H9 (cell line): Measurements from ENCODE around the gene FBLN7. TPM values are rescaled to one million over a fixed set of nuclear protein-coding genes. Genes with fewer than 3 reads are reported as not detected.

ENCODE experiments used
- DNase-seq: peaks from one replicate; pipeline ENCODE4 v3.0.0-alpha.2; 2017
- H2AFZ ChIP-seq: one replicate; pipeline ENCODE4 v1.6.1; 2013; ENCODE audit warnings: mild to moderate bottlenecking, low read length, control low read depth, moderate library complexity
- H2AK5ac ChIP-seq: 2 replicates; pipeline ENCODE4 v1.6.1; 2013; ENCODE audit warnings: low read length, control low read depth, mixed read lengths; ENCODE audit not compliant: insufficient read length
- H2BK120ac ChIP-seq: one replicate; pipeline ENCODE4 v1.6.1; 2013; ENCODE audit warnings: low read depth, mild to moderate bottlenecking, low read length, control low read depth, inconsistent platforms; ENCODE audit not compliant: poor library complexity, severe bottlenecking
- H2BK12ac ChIP-seq: 2 replicates; pipeline ENCODE4 v1.6.1; 2013; ENCODE audit warnings: low read length, control low read depth, mixed read lengths, low read depth; ENCODE audit not compliant: insufficient read length
- H2BK15ac ChIP-seq: 2 replicates; pipeline ENCODE4 v1.6.1; 2013; ENCODE audit warnings: low read depth, low read length, control low read depth
- H2BK20ac ChIP-seq: one replicate; pipeline ENCODE4 v1.6.1; 2013; ENCODE audit warnings: low read depth, mild to moderate bottlenecking, low read length, control low read depth, inconsistent platforms; ENCODE audit not compliant: poor library complexity, severe bottlenecking
- H2BK5ac ChIP-seq: 2 replicates; pipeline ENCODE4 v1.6.1; 2013; ENCODE audit warnings: low read length, control low read depth, mixed read lengths; ENCODE audit not compliant: insufficient read length
- H3K14ac ChIP-seq: 2 replicates; pipeline ENCODE4 v1.6.1; 2013; ENCODE audit warnings: low read length, control low read depth; ENCODE audit not compliant: insufficient read depth
- H3K18ac ChIP-seq: 2 replicates; pipeline ENCODE4 v1.6.1; 2013; ENCODE audit warnings: low read depth, mild to moderate bottlenecking, mixed read lengths, low read length, control low read depth; ENCODE audit not compliant: insufficient read length
- H3K23ac ChIP-seq: 2 replicates; pipeline ENCODE4 v1.6.1; 2013; ENCODE audit warnings: low read length, control low read depth, mixed read lengths, low read depth; ENCODE audit not compliant: insufficient read length
- H3K23me2 ChIP-seq: 2 replicates; pipeline ENCODE4 v1.6.1; 2013; ENCODE audit warnings: low read depth, mild to moderate bottlenecking, mixed read lengths, low read length, control low read depth; ENCODE audit not compliant: insufficient read length, poor library complexity, severe bottlenecking
- H3K27ac ChIP-seq: 2 replicates; pipeline ENCODE4 v1.5.1; 2013; ENCODE audit warnings: low read length, control low read depth, mixed read lengths, low read depth; ENCODE audit not compliant: insufficient read length
- H3K27me3 ChIP-seq: 2 replicates; pipeline ENCODE4 v1.6.1; 2013; ENCODE audit warnings: low read length, control low read depth, inconsistent platforms; ENCODE audit not compliant: insufficient read depth
- H3K4ac ChIP-seq: 2 replicates; pipeline ENCODE4 v1.6.1; 2013; ENCODE audit warnings: low read depth, mild to moderate bottlenecking, control low read depth, inconsistent platforms, low read length, moderate library complexity
- H3K4me1 ChIP-seq: 2 replicates; pipeline ENCODE4 v1.6.1; 2013; ENCODE audit warnings: low read length, control low read depth, inconsistent platforms; ENCODE audit not compliant: insufficient read depth
- H3K4me2 ChIP-seq: 2 replicates; pipeline ENCODE4 v1.6.1; 2013; ENCODE audit warnings: low read length, control low read depth, mixed read lengths; ENCODE audit not compliant: insufficient read length, insufficient read depth
- H3K56ac ChIP-seq: 2 replicates; pipeline ENCODE4 v1.6.1; 2013; ENCODE audit warnings: low read depth, mild to moderate bottlenecking, mixed read lengths, low read length, control low read depth; ENCODE audit not compliant: insufficient read length
- H3K79me1 ChIP-seq: 2 replicates; pipeline ENCODE4 v1.6.1; 2013; ENCODE audit warnings: low read depth, mild to moderate bottlenecking, moderate library complexity, low read length, control low read depth, inconsistent platforms; ENCODE audit not compliant: insufficient read depth, poor library complexity, severe bottlenecking
- H3K79me2 ChIP-seq: 2 replicates; pipeline ENCODE4 v1.6.1; 2013; ENCODE audit warnings: low read length, control low read depth, inconsistent platforms; ENCODE audit not compliant: insufficient read depth
- H3K9ac ChIP-seq: 2 replicates; pipeline ENCODE4 v1.6.1; 2013; ENCODE audit warnings: low read length, control low read depth, mixed read lengths; ENCODE audit not compliant: insufficient read length; ENCODE audit errors: extremely low read depth
- H3K9me3 ChIP-seq: one replicate; pipeline ENCODE4 v1.6.1; 2013; ENCODE audit warnings: low read depth, low read length, inconsistent platforms; ENCODE audit not compliant: control insufficient read depth
- H3T11ph ChIP-seq: one replicate; pipeline ENCODE4 v1.6.1; 2013; ENCODE audit warnings: mild to moderate bottlenecking, low read length, control low read depth, inconsistent platforms
- H4K20me1 ChIP-seq: one replicate; pipeline ENCODE4 v1.6.1; 2013; ENCODE audit not compliant: control insufficient read depth, insufficient read length, insufficient read depth
- H4K5ac ChIP-seq: 2 replicates; pipeline ENCODE4 v1.6.1; 2013; ENCODE audit warnings: low read depth, mild to moderate bottlenecking, mixed read lengths, low read length, control low read depth; ENCODE audit not compliant: insufficient read length
- H4K8ac ChIP-seq: replicated peaks from 2 replicates; pipeline ENCODE4 v1.6.1; 2013; ENCODE audit warnings: low read length, control low read depth, mixed read lengths, low read depth; ENCODE audit not compliant: insufficient read length
- H4K91ac ChIP-seq: 2 replicates; pipeline ENCODE4 v1.6.1; 2013; ENCODE audit warnings: low read depth, mild to moderate bottlenecking, moderate library complexity, mixed read lengths, low read length, control low read depth; ENCODE audit not compliant: insufficient read length
- H3K27ac Mint-ChIP-seq, 3 experiments: 2 replicates in 2 of 3; 3 replicates in 1 of 3; pipeline ENCODE4 v1.8.0; 2020 to 2021; ENCODE audit warnings: mixed read lengths in 3 of 3, mild to moderate bottlenecking in 1 of 3, moderate library complexity in 1 of 3
- H3K27me3 Mint-ChIP-seq: 2 replicates; pipeline ENCODE4 v1.8.0; 2021; ENCODE audit warnings: low read depth, mild to moderate bottlenecking, moderate library complexity, mixed read lengths
- H3K36me3 Mint-ChIP-seq, 3 experiments: 2 replicates in 2 of 3; 3 replicates in 1 of 3; pipeline ENCODE4 v1.8.0; 2020 to 2021; ENCODE audit warnings: low read depth in 3 of 3, mixed read lengths in 3 of 3; ENCODE audit not compliant: insufficient read depth in 1 of 3
- H3K4me1 Mint-ChIP-seq, 2 experiments: 2 replicates each; pipeline ENCODE4 v1.8.0; 2020; ENCODE audit warnings: mixed read lengths in 2 of 2
- H3K4me3 Mint-ChIP-seq, 2 experiments: 2 replicates in 1 of 2; 3 replicates in 1 of 2; pipeline ENCODE4 v1.8.0; 2020 to 2021; ENCODE audit warnings: mild to moderate bottlenecking in 2 of 2, mixed read lengths in 2 of 2, moderate library complexity in 1 of 2
- H3K9me3 Mint-ChIP-seq, 2 experiments: 2 replicates in 1 of 2; 3 replicates in 1 of 2; pipeline ENCODE4 v1.8.0; 2020; ENCODE audit warnings: mild to moderate bottlenecking in 2 of 2, mixed read lengths in 2 of 2, moderate library complexity in 1 of 2
- CTCF ChIP-seq: fragments of 200-600 bp; sonication (generic); conservative IDR thresholded peaks from 3 replicates; pipeline ENCODE4 v1.8.0; 2021; ENCODE audit warnings: antibody characterized with exemption, mild to moderate bottlenecking
- whole genome bisulfite sequencing: extraction: QIAGEN DNeasy Blood & Tissue Kit; methylation state at CpG from one replicate; pipeline ENCODE4 v1.1.7; 2013; ENCODE audit warnings: missing lambda C conversion rate, low lambda C conversion rate, mixed read lengths; ENCODE audit not compliant: insufficient read length; ENCODE audit errors: extremely low coverage; 5-methylcytosine and 5-hydroxymethylcytosine counted together
- total RNA-seq: library from RNA; stranded (reverse); gene quantifications from 2 replicates; pipeline ENCODE4 v1.2.1, GENCODE V29; 2021

FBLN7 gene
- total RNA-seq, 1 experiment from 2014 or later = 1.3 TPM

GRCh38 chr2:112184121-112184520 lies 45.9 kb downstream of the FBLN7 start:
- Mint-ChIP-seq H3K9me3 (peaks cover 8 to 18% of the 10 kb centered on the region in 2 experiments), H3K27me3 (peaks cover 25% of the 10 kb centered on the region), H3K4me3 (no peak overlapping the region), H3K27ac (no peak overlapping the region), H3K4me1 (0 out of 4 replicates have a peak, but pooled peaks cover 0 to 3% of the 10 kb centered on the region in 2 experiments), H3K36me3 (peaks cover 0 to 6% (median 0%) of the 10 kb centered on the region in 3 experiments; a peak in 4 of 7 replicates)
- no peak overlapping the region for H2AFZ ChIP-seq
- H3K27me3 ChIP-seq = no peaks in the 10 kb centered on the region; the same call in 1 of the 2 replicates
- no peak overlapping the region for H3K4ac ChIP-seq
- peaks cover 6% of the 10 kb centered on the region for H3K23me2 ChIP-seq
- no peak overlapping the region for H3T11ph ChIP-seq
- no peak overlapping the region for H4K5ac ChIP-seq
- H3K9me3 ChIP-seq = no peaks in the 10 kb centered on the region
- H3K79me2 ChIP-seq = no peaks in the 10 kb centered on the region
- no peak overlapping the region for H3K9ac ChIP-seq
- no peak overlapping the region for H3K23ac ChIP-seq
- no peak overlapping the region for H2BK15ac ChIP-seq
- no peak overlapping the region for H4K8ac ChIP-seq
- DNase-seq = no peak
- H3K4me1 ChIP-seq = no peaks in the 10 kb centered on the region
- no CpG with 5 or more reads among the region's 8 CpGs for WGBS
- no peak overlapping the region for H3K56ac ChIP-seq
- no peak for TF ChIP-seq CTCF
- no peak overlapping the region for H3K18ac ChIP-seq
- H4K20me1 ChIP-seq = no peaks in the 10 kb centered on the region
- no peaks in the 10 kb centered on the region for H3K79me1 ChIP-seq
- H3K14ac ChIP-seq = no peak overlapping the region
- H3K4me2 ChIP-seq = no peak overlapping the region
- no peak overlapping the region for H4K91ac ChIP-seq
- H2AK5ac ChIP-seq = no peak overlapping the region
- no peak overlapping the region for H2BK120ac ChIP-seq
- no peak overlapping the region for H2BK12ac ChIP-seq
- H2BK20ac ChIP-seq = no peak overlapping the region
- no peak overlapping the region for H2BK5ac ChIP-seq
- H3K27ac ChIP-seq = no peak overlapping the region
